ENCODE data around the gene LLGL2.
A peak's percentile ranks its signal among the peaks of the same experiment; 100 is the strongest.

The LLGL2 gene

GRCh38 chr17:75550139-75550465, 24.6 kb downstream of the LLGL2 start:
- no peak for DNase-seq (ENCODE audit: low read depth)

GRCh38 chr17:75551266-75551665, 25.8 kb downstream of the LLGL2 start:
- no peak for DNase-seq (ENCODE audit: low read depth)

DNA sequence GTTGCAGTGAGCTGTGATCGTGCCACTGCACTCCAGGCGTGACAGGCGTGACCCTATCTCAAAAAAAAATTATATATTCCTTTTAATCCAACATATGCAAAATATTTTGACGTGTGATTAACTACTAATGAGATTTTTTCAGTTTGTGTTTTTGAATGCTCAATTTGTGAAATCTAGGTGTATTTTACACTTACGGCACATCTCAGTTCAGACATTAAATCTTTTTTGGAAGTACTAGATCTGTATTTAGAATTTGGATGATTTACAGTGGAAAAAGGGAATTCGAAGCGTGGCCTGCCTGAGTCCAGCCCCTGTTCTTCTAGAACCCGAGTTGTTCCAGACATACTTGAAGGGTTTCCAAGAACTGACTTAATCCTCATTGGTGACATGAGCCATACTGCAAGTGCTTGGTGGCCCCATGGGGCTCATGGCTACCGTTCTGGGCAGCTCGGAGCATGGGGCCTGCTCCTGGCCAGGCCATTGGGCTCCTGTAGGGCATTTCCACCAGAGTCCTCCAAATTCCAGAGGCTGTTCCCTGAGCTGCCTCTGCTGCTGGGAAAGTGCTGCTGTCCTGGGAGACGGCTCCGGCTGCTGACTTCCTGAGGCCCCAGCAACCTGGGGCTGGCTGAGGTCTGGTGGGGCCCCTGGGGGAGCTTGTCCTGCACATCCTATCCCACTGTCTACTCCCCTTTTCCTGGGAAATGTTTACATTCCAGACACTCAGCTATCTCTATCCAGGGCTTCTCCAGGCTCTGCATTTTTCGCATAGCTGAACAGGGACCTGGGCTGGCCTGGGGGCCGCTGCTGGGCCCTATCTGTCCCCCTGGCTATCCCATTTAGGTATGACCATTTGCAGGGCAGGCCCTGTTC, 27.2 kb downstream of the LLGL2 start:
- no peak for DNase-seq (ENCODE audit: low read depth)

GRCh38 chr17:75553295-75554110, 28.0 kb downstream of the LLGL2 start:
- no peak for DNase-seq (ENCODE audit: low read depth)

GRCh38 chr17:75555679-75556153, 30.2 kb downstream of the LLGL2 start:
- DNase-seq (ENCODE audit: low read depth): no peak

DNA sequence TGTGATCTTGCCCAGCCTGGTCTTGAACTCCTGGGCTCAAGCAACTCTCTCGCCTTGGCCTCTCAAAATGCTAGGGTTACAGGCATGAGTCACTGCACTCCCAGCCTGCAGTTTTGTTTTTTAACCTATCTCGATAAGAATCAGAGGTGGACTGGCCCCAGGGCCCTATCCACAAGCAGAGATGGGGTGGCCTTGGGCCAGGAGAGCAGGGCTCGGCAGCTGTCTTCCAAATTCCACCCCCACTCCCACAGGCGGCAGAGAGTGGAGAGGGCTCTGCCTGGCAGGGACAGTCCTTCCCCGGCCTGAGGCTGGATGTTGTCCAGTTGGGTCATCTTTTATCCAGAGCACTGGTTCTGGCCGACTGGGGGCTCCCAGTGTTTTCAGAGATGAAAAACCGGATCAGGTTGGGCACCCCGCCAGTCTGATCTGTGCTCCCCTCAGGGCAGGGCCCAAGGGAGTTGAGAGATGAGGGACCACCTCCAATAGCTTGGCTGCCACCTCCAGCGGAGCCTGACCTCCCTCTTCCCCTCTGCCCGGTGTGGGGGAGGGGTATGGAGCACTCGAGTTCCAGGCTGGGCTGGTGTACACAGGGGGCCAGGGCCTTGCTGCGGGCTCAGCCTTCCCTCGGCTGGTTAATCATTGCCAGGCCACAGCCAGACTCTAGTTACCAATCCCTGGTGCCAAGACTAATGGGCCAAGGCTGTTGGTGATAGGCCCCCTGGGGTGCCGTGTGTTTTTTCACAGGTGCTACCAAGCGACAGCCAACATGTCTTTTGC, 31.8 kb downstream of the LLGL2 start:
- peak; percentile 18 for DNase-seq (ENCODE audit: low read depth)

GRCh38 chr17:75557852-75558665, 32.6 kb downstream of the LLGL2 start:
- DNase-seq (ENCODE audit: low read depth): no peak

DNA sequence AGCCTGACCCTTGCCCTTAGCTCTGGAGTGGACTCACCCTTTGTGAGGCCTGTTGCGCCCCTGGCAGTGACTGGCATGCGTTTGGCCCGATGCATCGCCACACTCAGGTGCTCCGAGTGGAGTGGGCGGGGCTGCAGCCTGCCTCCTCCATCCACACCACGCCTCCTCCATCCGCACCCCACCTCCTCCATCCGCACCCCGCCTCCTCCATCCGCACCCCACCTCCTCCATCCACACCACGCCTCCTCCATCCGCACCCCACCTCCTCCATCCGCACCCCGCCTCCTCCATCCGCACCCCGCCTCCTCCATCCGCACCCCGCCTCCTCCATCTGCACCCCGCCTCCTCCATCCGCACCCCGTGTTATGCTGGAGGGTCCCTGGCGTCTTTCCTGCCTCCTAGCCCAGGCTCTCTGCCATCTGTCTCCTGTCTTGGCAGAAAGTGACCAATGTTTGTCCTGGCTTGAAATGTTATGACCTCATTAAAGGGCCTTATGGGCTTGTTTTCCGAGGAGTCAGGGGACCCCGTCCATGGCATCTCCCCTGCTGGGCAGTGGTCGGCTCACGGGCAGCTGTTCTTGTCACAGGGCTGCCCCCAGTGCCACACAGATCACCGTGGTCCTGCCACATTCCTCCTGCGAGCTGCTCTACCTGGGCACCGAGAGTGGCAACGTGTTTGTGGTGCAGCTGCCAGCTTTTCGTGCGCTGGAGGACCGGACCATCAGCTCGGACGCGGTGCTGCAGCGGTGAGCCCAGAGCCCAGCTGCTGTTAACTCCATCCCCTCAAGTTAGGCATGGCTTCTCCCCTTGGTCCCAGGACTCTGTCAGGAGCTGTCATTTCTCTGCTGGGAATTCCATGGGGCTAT, 33.4 kb downstream of the LLGL2 start:
- DNase-seq (ENCODE audit: low read depth): no peak

- DNase-seq (ENCODE audit: low read depth): no peak
These were observed 34.5 kb downstream of the LLGL2 start for GRCh38 chr17:75559958-75560533.

GRCh38 chr17:75561927-75562603, 36.6 kb downstream of the LLGL2 start:
- DNase-seq (ENCODE audit: low read depth): peak; percentile 64

- DNase-seq (ENCODE audit: low read depth): no peak
These were observed 37.7 kb downstream of the LLGL2 start for GRCh38 chr17:75563063-75563758.

DNA sequence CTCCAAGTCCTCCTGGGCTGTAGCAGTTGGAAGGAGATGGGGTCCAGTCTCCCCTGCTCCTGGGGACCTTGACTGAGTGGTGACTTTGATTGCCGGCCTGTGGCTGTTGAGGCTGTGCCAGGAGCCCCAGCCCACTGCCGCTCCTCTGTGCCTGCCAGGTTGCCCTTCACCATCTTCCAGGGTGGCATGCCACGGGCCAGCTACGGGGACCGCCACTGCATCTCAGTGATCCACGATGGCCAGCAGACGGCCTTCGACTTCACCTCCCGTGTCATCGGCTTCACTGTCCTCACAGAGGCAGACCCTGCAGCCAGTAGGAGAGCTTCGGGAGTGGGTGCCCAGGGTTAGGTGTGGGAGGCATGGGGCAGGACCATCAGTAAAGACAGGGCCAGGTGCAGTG, 38.7 kb downstream of the LLGL2 start:
- DNase-seq (ENCODE audit: low read depth): no peak

DNA sequence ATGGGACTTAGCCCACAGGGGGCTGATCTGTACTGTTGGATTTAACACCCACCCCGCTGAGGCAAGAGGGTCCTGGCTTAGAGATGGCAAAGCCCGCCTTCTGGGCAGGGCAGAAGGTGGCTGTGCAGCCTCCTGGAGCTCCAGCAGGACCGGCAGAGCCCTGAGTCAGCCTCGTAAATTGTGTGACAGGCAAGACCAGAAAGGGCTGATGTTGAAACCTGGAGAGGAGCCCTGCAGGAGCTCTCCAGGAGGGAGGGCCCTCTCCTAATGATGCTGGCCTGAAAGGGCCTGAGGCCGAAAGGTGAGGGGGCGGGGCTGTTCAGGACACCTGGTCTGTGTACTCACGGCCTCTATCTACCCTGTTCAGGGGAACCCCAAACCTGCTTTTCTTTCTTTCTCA, 39.6 kb downstream of the LLGL2 start:
- DNase-seq (ENCODE audit: low read depth): peak; percentile 68

DNA sequence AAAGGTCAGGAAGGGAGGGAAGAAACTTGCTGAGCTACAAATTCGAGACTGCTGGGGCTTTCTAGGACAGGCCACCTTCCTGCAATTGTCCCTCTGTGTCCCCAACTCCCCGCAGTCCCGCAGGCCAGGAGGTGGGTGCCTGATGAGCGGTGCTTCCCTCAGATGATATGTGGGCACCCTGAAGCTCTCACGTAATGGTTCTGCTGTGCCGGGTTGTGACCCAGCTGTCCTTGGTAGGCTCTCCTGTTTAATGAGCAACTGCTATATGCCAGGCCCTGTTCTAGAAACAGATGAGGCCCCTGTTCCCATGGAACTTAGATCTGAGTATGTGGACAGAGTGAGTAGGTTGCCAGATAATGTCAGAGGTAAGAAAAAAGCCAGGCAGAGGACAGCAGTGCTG, 40.1 kb downstream of the LLGL2 start:
- no peak for DNase-seq (ENCODE audit: low read depth)

DNA sequence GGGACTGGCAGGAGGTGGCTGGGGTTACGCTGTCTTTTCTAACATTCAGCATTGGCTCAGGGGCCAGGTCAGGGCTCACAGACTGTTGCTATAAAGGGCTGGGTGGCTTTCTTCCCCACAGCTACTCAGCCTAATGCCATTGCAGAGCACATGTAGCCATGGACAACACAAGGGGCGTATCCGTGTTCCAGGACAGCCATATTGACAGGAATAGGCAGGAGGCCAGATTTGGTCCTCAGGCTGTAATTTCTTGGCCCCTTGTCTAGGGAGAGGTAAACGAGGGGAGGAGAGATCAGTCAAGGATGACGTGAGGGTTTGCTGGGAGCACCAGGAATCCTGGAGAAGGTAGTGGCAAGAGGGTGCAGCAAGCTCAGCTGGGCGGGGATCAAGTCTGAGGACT, 40.9 kb downstream of the LLGL2 start:
- no peak for DNase-seq (ENCODE audit: low read depth)

GRCh38 chr17:75566834-75567233, 41.3 kb downstream of the LLGL2 start:
- no peak for DNase-seq (ENCODE audit: low read depth)

DNA sequence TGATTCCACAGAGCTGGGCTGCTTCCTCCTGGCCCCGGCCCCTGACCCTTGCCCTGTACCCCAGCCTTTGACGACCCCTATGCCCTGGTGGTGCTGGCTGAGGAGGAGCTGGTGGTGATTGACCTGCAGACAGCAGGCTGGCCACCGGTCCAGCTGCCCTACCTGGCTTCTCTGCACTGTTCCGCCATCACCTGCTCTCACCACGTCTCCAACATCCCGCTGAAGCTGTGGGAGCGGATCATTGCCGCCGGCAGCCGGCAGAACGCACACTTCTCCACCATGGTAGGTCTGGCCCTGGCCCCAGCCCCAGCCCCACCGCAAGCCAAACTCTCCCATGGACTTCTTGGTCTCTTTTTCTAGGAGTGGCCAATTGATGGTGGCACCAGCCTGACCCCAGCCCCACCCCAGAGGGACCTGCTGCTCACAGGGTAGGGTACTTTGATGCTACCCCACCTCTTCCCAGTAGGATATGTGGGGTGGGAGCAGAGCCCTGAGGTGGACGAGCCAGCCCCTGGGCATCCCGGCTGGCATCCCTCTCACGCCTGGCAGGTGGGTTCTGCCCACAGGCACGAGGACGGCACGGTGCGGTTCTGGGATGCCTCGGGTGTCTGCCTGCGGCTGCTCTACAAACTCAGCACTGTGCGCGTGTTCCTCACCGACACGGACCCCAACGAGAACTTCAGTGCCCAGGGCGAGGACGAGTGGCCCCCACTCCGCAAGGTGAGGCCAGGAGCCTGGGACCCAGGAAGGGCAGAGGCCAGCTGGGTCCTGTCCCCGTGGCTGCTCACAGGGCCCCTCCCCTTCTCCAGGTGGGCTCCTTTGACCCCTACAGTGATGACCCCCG, 43.1 kb downstream of the LLGL2 start:
- DNase-seq (ENCODE audit: low read depth): no peak

DNA sequence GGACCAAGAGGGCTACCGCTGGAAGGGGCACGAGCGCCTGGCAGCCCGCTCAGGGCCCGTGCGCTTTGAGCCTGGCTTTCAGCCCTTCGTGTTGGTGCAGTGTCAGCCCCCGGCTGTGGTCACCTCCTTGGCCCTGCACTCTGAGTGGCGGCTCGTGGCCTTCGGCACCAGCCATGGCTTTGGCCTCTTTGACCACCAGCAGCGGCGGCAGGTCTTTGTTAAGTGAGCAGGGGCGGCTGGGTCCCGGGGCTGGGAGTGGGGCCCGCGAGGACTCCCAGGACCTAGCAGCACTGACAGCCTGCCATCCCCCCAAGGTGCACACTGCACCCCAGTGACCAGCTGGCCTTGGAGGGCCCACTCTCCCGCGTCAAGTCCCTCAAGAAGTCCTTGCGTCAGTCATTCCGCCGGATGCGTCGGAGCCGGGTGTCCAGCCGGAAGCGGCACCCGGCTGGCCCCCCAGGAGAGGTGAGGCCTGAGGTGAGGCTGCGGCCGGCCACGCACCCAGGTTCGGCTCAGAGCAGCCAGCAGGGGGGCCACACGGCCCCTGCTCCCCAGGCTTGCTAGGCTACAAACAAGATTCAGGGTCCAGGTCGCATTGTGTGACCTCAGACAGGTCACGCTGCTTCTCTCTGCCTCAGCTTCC, 44.7 kb downstream of the LLGL2 start:
- no peak for DNase-seq (ENCODE audit: low read depth)
